HepG2 (cell line): Measurements from ENCODE around the gene NOXA1. TPM values are rescaled to one million over a fixed set of nuclear protein-coding genes. Genes with fewer than 3 reads are reported as not detected.

ENCODE experiments used
- ATAC-seq: fragments of 200-7000 bp; cut with Tn5 transposase; 3 replicates; pipeline ENCODE4 v1.9.1; 2020; ENCODE audit warnings: mild to moderate bottlenecking, moderate library complexity
- BruUV-seq: library from RNA; stranded (reverse); fragments of 400-500 nt; replicated peaks from 2 replicates; lab custom pipeline; 2021; lab: Mats Ljungman, UMichigan
- CTCF ChIA-PET: fragments of 300-600 bp; formaldehyde crosslinking; extraction: SDS; loops from one replicate; lab custom pipeline; 2021; ENCODE audit warnings: low total read pairs, inconsistent platforms, low intra/inter-chr PET ratio; lab: Yijun Ruan, JAX
- POLR2A ChIA-PET: fragments of 350-600 bp; sonication (Branson Sonifier 250); formaldehyde crosslinking; loops from one replicate; lab custom pipeline; 2020; ENCODE audit warnings: antibody characterized with exemption, inconsistent platforms; lab: Yijun Ruan, JAX
- DNase-seq: peaks from one replicate; pipeline ENCODE4 v3.0.0-alpha.2; 2015; ENCODE audit warnings: low spot score
- FAIRE-seq: peaks from 3 replicates; lab custom pipeline; 2011; peaks lifted over from hg19 to GRCh38; lab: Jason Lieb, UNC
- H2AFZ ChIP-seq: one replicate; pipeline ENCODE4 v1.6.1; 2011; ENCODE audit warnings: low read length, inconsistent platforms
- H3K27ac ChIP-seq: fragments of 300-600 bp; 3 replicates; pipeline ENCODE4 v1.8.0; 2011; ENCODE audit warnings: mixed run types, mild to moderate bottlenecking, mixed read lengths, low read length, inconsistent platforms; ENCODE audit not compliant: insufficient read depth; ENCODE audit errors: extremely low read length
- H3K27me3 ChIP-seq, 2 experiments: fragments of 200-600 bp in 1 of 2; 2 replicates in 1 of 2; 3 replicates in 1 of 2; pipeline versions ENCODE4 v1.6.0 to v1.8.0; 2011; ENCODE audit warnings: low read length in 2 of 2, mild to moderate bottlenecking in 2 of 2, moderate library complexity in 2 of 2, inconsistent platforms in 1 of 2; ENCODE audit not compliant: insufficient read depth in 2 of 2, control insufficient read depth in 1 of 2
- H3K36me3 ChIP-seq, 2 experiments: fragments of 200-600 bp in 1 of 2; replicated peaks in 1 of 2; 2 replicates in 1 of 2; 3 replicates in 1 of 2; pipeline versions ENCODE4 v1.5.1 to v1.8.0; 2011; ENCODE audit warnings: low read length in 2 of 2, inconsistent platforms in 1 of 2; ENCODE audit not compliant: insufficient read depth in 2 of 2, control insufficient read depth in 1 of 2
- H3K4me1 ChIP-seq: 2 replicates; pipeline ENCODE4 v1.5.1; 2012; ENCODE audit warnings: low read length, inconsistent platforms; ENCODE audit not compliant: insufficient read depth
- H3K4me2 ChIP-seq: 2 replicates; pipeline ENCODE4 v1.6.0; 2011; ENCODE audit warnings: low read depth, low read length, inconsistent platforms
- H3K4me3 ChIP-seq, 3 experiments: fragments of 200-600 bp in 1 of 3; sonication (generic), shearing (Covaris generic) in 1 of 3; replicated peaks in 1 of 3; 2 replicates each; pipeline ENCODE4 v1.5.1; 2011 to 2016; ENCODE audit warnings: low read length in 3 of 3, inconsistent platforms in 2 of 3, low read depth in 2 of 3, mild to moderate bottlenecking in 2 of 3, control low read depth in 1 of 3, mixed read lengths in 1 of 3; ENCODE audit not compliant: insufficient read depth in 1 of 3
- H3K79me2 ChIP-seq: one replicate; pipeline ENCODE4 v1.6.1; 2011; ENCODE audit warnings: low read length, inconsistent platforms; ENCODE audit not compliant: insufficient read depth
- H3K9ac ChIP-seq: 2 replicates; pipeline ENCODE4 v1.6.0; 2011; ENCODE audit warnings: mild to moderate bottlenecking, low read depth, low read length, inconsistent platforms; ENCODE audit not compliant: insufficient read depth
- H3K9me3 ChIP-seq: 2 replicates; pipeline ENCODE4 v1.5.1; 2012; ENCODE audit warnings: mild to moderate bottlenecking, low read length
- H4K20me1 ChIP-seq: 2 replicates; pipeline ENCODE4 v1.6.0; 2011; ENCODE audit warnings: inconsistent platforms, mild to moderate bottlenecking, low read length, moderate library complexity; ENCODE audit not compliant: insufficient read depth
- ATF1 ChIP-seq: IDR thresholded peaks from 2 replicates; pipeline ENCODE4 v1.6.1; 2016; ENCODE audit warnings: mild to moderate bottlenecking, control low read depth
- GABPA ChIP-seq, 2 experiments: IDR thresholded peaks; 2 replicates each; pipeline ENCODE4 v1.6.1; 2011 to 2016; ENCODE audit warnings: low read depth in 2 of 2, low read length in 1 of 2, missing biosample characterization in 1 of 2, missing genetic modification characterization in 1 of 2
- MATR3 ChIP-seq: sonication (generic); formaldehyde crosslinking; IDR thresholded peaks from 2 replicates; pipeline ENCODE4 v1.4.0; 2020; ENCODE audit warnings: missing genetic modification reagents
- MIER3 ChIP-seq: IDR thresholded peaks from 2 replicates; pipeline ENCODE4 v1.6.1; 2016; ENCODE audit warnings: missing compliant biosample characterization, borderline replicate concordance
- ZFP1 ChIP-seq: IDR thresholded peaks from 2 replicates; pipeline ENCODE4 v1.6.1; 2016
- ZFP36 ChIP-seq: fragments of 150-350 bp; IDR thresholded peaks from 2 replicates; pipeline ENCODE4 v1.6.1; 2018; ENCODE audit warnings: borderline replicate concordance, low read length, low read depth; ENCODE audit not compliant: partially characterized antibody
- ZFX ChIP-seq: sonication (generic); formaldehyde crosslinking; IDR thresholded peaks from 2 replicates; pipeline ENCODE4 v1.4.0; 2020; ENCODE audit warnings: mild to moderate bottlenecking, low read depth, missing genetic modification reagents, moderate library complexity
- ZNF121 ChIP-seq: sonication (generic); formaldehyde crosslinking; IDR thresholded peaks from 2 replicates; pipeline ENCODE4 v1.5.0; 2020; ENCODE audit warnings: mild to moderate bottlenecking, missing genetic modification reagents
- ZNF33A ChIP-seq: sonication (generic); formaldehyde crosslinking; IDR thresholded peaks from 2 replicates; pipeline ENCODE4 v1.5.1; 2020; ENCODE audit warnings: missing genetic modification reagents, mild to moderate bottlenecking, moderate library complexity, borderline replicate concordance
- ZNF430 ChIP-seq: sonication (generic); formaldehyde crosslinking; IDR thresholded peaks from 2 replicates; pipeline ENCODE4 v1.9.0; 2021; ENCODE audit warnings: mild to moderate bottlenecking, missing genetic modification reagents
- ZNF615 ChIP-seq: sonication (generic); formaldehyde crosslinking; IDR thresholded peaks from 2 replicates; pipeline ENCODE4 v1.5.0; 2020; ENCODE audit warnings: mild to moderate bottlenecking, missing genetic modification reagents, borderline replicate concordance
- ZNF747 ChIP-seq: sonication (generic); formaldehyde crosslinking; IDR thresholded peaks from 2 replicates; pipeline ENCODE4 v1.8.1; 2023; ENCODE audit warnings: missing genetic modification reagents, mild to moderate bottlenecking, borderline replicate concordance
- WGBS: methylation state at CpG from one replicate; pipeline ENCODE4 v1.1.6; 2017; ENCODE audit warnings: low lambda C conversion rate; 5-methylcytosine and 5-hydroxymethylcytosine counted together
- in situ Hi-C: cut with HindIII; loops from 2 replicates; pipeline ENCODE4 v1.10.0; 2017; ENCODE audit warnings: low pct_unique_long_range_greater_than_20kb; ENCODE audit not compliant: extremely low pct_ligation_motif_present
- intact Hi-C: fragments of 100-400 bp; cut with micrococcal nuclease; formaldehyde crosslinking; loops from one replicate; pipeline ENCODE4 v1.10.0; 2022; ENCODE audit not compliant: unreplicated experiment
- polyA plus RNA-seq, 8 experiments: library from polyadenylated mRNA; depleted of rRNA in 3 of 8; stranded (reverse) in 7 of 8; unstranded in 1 of 8; fragments of >200 nt; fragmentation: Illumina TruSeq in 4 of 8; extraction: Trizol in 4 of 8; gene quantifications; 2 replicates each; pipeline versions ENCODE4 v1.2.1 to v1.2.3, GENCODE V29; 2011 to 2016; ENCODE audit warnings: low read depth in 4 of 8, missing spikeins in 1 of 8, mixed read lengths in 1 of 8; ENCODE audit not compliant: insufficient read depth in 1 of 8
- total RNA-seq, 5 experiments: library from RNA; depleted of rRNA; stranded (reverse); fragments of >200 nt; fragmentation: Illumina TruSeq; extraction: Trizol; gene quantifications; 2 replicates each; pipeline ENCODE4 v1.2.3, GENCODE V29; 2016; ENCODE audit warnings: low read depth in 1 of 5
- TF ChIP-seq, protein P1 (sequence below): sonication (generic); formaldehyde crosslinking; IDR thresholded peaks from 2 replicates; pipeline ENCODE4 v1.5.0; 2020; ENCODE audit warnings: missing genetic modification reagents

Gene NOXA1
- total and polyA plus RNA-seq, 2 of the 13 experiments (the other 11 are each of a cell fraction or from before 2014, with no cell fraction given), result 0.78 to 1.2 TPM

DNA sequence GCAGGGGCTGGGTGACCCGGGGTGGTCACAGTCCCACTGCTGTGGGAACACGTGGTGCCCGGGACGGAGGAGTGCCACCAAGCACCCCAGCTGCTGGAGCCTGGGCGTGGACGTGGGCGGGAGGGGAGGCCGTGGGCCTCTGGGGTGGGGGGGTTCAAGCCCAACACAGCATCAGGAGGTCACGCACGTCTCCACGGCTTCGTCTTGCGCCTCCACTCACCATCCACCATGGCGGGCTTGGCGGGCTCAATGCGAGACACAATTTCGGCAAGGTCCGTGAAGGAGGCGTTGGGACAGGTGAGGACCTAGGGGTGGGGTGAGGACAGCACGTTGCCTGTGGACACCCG lies 38.1 kb downstream of the NOXA1 start:
- no peak overlapping the region for H2AFZ ChIP-seq
- no peak overlapping the region for H3K9ac ChIP-seq
- POLR2A ChIA-PET, result no interaction called here
- WGBS, result 96% methylated on average over 14 of the region's 21 CpGs
- H3K36me3 ChIP-seq, result peaks cover 2 to 11% of the 10 kb centered on the region in 2 experiments; a peak in 3 of 5 replicates
- peaks cover 11% of the 10 kb centered on the region; the same call in 1 of the 2 replicates for H4K20me1 ChIP-seq
- no peak for ATAC-seq
- FAIRE-seq, result no peak
- H3K4me2 ChIP-seq, result no peak overlapping the region
- intact Hi-C loops (no loop called here), in situ Hi-C loops (no loop called here)
- H3K27ac ChIP-seq, result no peak overlapping the region
- H3K4me1 ChIP-seq, result peaks cover 81% of the 10 kb centered on the region
- H3K9me3 ChIP-seq, result no peaks in the 10 kb centered on the region
- no peak for DNase-seq
- no peak overlapping the region for H3K4me3 ChIP-seq
- no peak for TF ChIP-seq GABPA (IDR thresholded peaks at IDR 0.05; ENCODE audit: low read depth, low read length)
- TF ChIP-seq GABPA (CRISPR knock-in tag; IDR thresholded peaks at IDR 0.05; ENCODE audit: low read depth), result no peak
- no peak for TF ChIP-seq ZFP1 (CRISPR knock-in tag)
- TF ChIP-seq MIER3, result no peak
- no peak for TF ChIP-seq ZFP36
- TF ChIP-seq ZNF747 (CRISPR knock-in tag), result no peak
- no peak for TF ChIP-seq ZNF33A (CRISPR knock-in tag)
- TF ChIP-seq ZNF430 (CRISPR knock-in tag), result no peak
- TF ChIP-seq ZNF121, result no peak
- TF ChIP-seq MATR3 (CRISPR knock-in tag), result no peak
- TF ChIP-seq, protein P1, sequence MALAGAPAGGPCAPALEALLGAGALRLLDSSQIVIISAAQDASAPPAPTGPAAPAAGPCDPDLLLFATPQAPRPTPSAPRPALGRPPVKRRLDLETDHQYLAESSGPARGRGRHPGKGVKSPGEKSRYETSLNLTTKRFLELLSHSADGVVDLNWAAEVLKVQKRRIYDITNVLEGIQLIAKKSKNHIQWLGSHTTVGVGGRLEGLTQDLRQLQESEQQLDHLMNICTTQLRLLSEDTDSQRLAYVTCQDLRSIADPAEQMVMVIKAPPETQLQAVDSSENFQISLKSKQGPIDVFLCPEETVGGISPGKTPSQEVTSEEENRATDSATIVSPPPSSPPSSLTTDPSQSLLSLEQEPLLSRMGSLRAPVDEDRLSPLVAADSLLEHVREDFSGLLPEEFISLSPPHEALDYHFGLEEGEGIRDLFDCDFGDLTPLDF (CRISPR knock-in tag), result no peak
- TF ChIP-seq ZNF615 (CRISPR knock-in tag), result no peak
- no peak for TF ChIP-seq ATF1 (CRISPR knock-in tag)
- no peak for TF ChIP-seq ZFX (CRISPR knock-in tag)
- CTCF ChIA-PET, result no interaction called here
- H3K79me2 ChIP-seq, result peaks cover 26% of the 10 kb centered on the region
- H3K27me3 ChIP-seq, result no peaks in the 10 kb centered on the region; a peak in 1 of 5 replicates
- BruUV-seq, result no TSS peak
